GM10266 (cell line): ENCODE results near the gene ABR.

Experiments used
- DNase-seq: peaks from one replicate; pipeline ENCODE4 v3.0.0; 2012; ENCODE audit errors: extremely low spot score
- CTCF ChIP-seq: IDR thresholded peaks from 2 replicates; pipeline ENCODE4 v1.5.1; 2012; ENCODE audit warnings: mild to moderate bottlenecking, low read depth; ENCODE audit not compliant: control insufficient read depth, insufficient read depth; ENCODE audit errors: missing control alignments

ABR gene

GRCh38 chr17:1008008-1008761 is 171.6 kb downstream of the ABR start:
- no peak for DNase-seq
- TF ChIP-seq CTCF: no peak

GRCh38 chr17:1007310-1008007 is 172.3 kb downstream of the ABR start:
- DNase-seq: no peak
- TF ChIP-seq CTCF: no peak

GRCh38 chr17:1006054-1006453 is 173.7 kb downstream of the ABR start:
- no peak for DNase-seq
- no peak for TF ChIP-seq CTCF

- no peak for DNase-seq
- no peak for TF ChIP-seq CTCF
These were observed 174.3 kb downstream of the ABR start for GRCh38 chr17:1005361-1005946.

GRCh38 chr17:1004769-1005295 is 174.9 kb downstream of the ABR start:
- DNase-seq: peak; percentile 23
- TF ChIP-seq CTCF: no peak

GRCh38 chr17:1003972-1004768 is 175.6 kb downstream of the ABR start:
- DNase-seq: peak; percentile 14
- TF ChIP-seq CTCF: no peak
